ENCODE results near the gene LTB. TPM values are rescaled to one million over a fixed set of nuclear protein-coding genes. Genes with fewer than 3 reads are reported as not detected.

Gene LTB
- total RNA-seq, 1 donor from 2014 or later, result 0.57 TPM

DNA sequence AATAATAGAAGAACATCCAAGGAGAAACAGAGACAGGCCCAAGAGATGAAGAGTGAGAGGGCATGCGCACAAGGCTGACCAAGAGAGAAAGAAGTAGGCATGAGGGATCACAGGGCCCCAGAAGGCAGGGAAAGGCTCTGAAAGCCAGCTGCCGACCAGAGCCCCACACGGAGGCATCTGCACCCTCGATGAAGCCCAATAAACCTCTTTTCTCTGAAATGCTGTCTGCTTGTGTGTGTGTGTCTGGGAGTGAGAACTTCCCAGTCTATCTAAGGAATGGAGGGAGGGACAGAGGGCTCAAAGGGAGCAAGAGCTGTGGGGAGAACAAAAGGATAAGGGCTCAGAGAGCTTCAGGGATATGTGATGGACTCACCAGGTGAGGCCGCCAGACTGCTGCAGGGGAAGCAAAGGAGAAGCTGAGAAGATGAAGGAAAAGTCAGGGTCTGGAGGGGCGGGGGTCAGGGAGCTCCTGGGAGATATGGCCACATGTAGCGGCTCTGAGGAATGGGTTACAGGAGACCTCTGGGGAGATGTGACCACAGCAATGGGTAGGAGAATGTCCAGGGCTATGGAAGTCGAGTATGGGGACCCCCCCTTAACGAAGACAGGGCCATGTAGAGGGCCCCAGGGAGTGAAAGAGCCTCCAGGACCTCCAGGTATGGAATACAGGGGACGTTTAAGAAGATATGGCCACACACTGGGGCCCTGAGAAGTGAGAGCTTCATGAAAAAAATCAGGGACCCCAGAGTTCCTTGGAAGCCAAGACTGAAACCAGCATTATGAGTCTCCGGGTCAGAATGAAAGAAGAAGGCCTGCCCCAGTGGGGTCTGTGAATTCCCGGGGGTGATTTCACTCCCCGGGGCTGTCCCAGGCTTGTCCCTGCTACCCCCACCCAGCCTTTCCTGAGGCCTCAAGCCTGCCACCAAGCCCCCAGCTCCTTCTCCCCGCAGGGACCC, 7.8 kb downstream of the LTB start:
- no peak for DNase-seq (ENCODE audit: low spot score, unreplicated experiment)
- Mint-ChIP-seq H3K27me3 (peaks cover 45% of the 10 kb centered on the region), H3K36me3 (ENCODE audit: insufficient read depth) (no peaks in the 10 kb centered on the region), H3K4me3 (ENCODE audit: low read depth) (no peak overlapping the region), H3K4me1 (ENCODE audit: low read depth) (no peaks in the 10 kb centered on the region), H3K9me3 (ENCODE audit: low read depth) (no peaks in the 10 kb centered on the region), H3K27ac (no peak overlapping the region)
- TF ChIP-seq, protein P1, sequence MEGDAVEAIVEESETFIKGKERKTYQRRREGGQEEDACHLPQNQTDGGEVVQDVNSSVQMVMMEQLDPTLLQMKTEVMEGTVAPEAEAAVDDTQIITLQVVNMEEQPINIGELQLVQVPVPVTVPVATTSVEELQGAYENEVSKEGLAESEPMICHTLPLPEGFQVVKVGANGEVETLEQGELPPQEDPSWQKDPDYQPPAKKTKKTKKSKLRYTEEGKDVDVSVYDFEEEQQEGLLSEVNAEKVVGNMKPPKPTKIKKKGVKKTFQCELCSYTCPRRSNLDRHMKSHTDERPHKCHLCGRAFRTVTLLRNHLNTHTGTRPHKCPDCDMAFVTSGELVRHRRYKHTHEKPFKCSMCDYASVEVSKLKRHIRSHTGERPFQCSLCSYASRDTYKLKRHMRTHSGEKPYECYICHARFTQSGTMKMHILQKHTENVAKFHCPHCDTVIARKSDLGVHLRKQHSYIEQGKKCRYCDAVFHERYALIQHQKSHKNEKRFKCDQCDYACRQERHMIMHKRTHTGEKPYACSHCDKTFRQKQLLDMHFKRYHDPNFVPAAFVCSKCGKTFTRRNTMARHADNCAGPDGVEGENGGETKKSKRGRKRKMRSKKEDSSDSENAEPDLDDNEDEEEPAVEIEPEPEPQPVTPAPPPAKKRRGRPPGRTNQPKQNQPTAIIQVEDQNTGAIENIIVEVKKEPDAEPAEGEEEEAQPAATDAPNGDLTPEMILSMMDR (IDR thresholded peaks at IDR 0.05; ENCODE audit: unreplicated experiment), result no peak

DNA sequence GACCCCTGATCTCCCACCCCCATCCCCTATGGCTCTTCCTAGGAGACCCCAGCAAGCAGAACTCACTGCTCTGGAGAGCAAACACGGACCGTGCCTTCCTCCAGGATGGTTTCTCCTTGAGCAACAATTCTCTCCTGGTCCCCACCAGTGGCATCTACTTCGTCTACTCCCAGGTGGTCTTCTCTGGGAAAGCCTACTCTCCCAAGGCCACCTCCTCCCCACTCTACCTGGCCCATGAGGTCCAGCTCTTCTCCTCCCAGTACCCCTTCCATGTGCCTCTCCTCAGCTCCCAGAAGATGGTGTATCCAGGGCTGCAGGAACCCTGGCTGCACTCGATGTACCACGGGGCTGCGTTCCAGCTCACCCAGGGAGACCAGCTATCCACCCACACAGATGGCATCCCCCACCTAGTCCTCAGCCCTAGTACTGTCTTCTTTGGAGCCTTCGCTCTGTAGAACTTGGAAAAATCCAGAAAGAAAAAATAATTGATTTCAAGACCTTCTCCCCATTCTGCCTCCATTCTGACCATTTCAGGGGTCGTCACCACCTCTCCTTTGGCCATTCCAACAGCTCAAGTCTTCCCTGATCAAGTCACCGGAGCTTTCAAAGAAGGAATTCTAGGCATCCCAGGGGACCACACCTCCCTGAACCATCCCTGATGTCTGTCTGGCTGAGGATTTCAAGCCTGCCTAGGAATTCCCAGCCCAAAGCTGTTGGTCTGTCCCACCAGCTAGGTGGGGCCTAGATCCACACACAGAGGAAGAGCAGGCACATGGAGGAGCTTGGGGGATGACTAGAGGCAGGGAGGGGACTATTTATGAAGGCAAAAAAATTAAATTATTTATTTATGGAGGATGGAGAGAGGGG, 8.8 kb downstream of the LTB start:
- TF ChIP-seq, protein P1 (IDR thresholded peaks at IDR 0.05; ENCODE audit: unreplicated experiment), result no peak
- H3K4me3 Mint-ChIP-seq (ENCODE audit: low read depth), result no peak overlapping the region
- no peaks in the 10 kb centered on the region for H3K4me1 Mint-ChIP-seq (ENCODE audit: low read depth)
- no peaks in the 10 kb centered on the region for H3K9me3 Mint-ChIP-seq (ENCODE audit: low read depth)
- H3K27me3 Mint-ChIP-seq, result peaks cover 43% of the 10 kb centered on the region
- no peak for DNase-seq (ENCODE audit: low spot score, unreplicated experiment)
- H3K36me3 Mint-ChIP-seq (ENCODE audit: insufficient read depth), result no peaks in the 10 kb centered on the region
- H3K27ac Mint-ChIP-seq, result no peak overlapping the region

DNA sequence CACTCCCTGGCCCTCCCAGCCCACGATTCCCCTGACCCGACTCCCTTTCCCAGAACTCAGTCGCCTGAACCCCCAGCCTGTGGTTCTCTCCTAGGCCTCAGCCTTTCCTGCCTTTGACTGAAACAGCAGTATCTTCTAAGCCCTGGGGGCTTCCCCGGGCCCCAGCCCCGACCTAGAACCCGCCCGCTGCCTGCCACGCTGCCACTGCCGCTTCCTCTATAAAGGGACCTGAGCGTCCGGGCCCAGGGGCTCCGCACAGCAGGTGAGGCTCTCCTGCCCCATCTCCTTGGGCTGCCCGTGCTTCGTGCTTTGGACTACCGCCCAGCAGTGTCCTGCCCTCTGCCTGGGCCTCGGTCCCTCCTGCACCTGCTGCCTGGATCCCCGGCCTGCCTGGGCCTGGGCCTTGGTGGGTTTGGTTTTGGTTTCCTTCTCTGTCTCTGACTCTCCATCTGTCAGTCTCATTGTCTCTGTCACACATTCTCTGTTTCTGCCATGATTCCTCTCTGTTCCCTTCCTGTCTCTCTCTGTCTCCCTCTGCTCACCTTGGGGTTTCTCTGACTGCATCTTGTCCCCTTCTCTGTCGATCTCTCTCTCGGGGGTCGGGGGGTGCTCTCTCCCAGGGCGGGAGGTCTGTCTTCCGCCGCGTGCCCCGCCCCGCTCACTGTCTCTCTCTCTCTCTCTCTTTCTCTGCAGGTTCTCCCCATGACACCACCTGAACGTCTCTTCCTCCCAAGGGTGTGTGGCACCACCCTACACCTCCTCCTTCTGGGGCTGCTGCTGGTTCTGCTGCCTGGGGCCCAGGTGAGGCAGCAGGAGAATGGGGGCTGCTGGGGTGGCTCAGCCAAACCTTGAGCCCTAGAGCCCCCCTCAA, 9.9 kb downstream of the LTB start, which contains the start of gene LTA:
Gene LTA, plus strand, starts transcription at position 249 of the 871 bp plus-strand sequence. Its CDS starts 454 bp downstream, at position 703.
- Mint-ChIP-seq H3K36me3 (ENCODE audit: insufficient read depth) (no peaks in the 10 kb centered on the region), H3K9me3 (ENCODE audit: low read depth) (no peaks in the 10 kb centered on the region), H3K4me1 (ENCODE audit: low read depth) (peaks cover 2% of the 10 kb centered on the region), H3K27me3 (peaks cover 40% of the 10 kb centered on the region), H3K4me3 (ENCODE audit: low read depth) (no peak within 1 kb of the TSS), H3K27ac (no peak within 1 kb of the TSS)
- DNase-seq (ENCODE audit: low spot score, unreplicated experiment), result no peak
- TF ChIP-seq, protein P1 (IDR thresholded peaks at IDR 0.05; ENCODE audit: unreplicated experiment), result no peak

DNA sequence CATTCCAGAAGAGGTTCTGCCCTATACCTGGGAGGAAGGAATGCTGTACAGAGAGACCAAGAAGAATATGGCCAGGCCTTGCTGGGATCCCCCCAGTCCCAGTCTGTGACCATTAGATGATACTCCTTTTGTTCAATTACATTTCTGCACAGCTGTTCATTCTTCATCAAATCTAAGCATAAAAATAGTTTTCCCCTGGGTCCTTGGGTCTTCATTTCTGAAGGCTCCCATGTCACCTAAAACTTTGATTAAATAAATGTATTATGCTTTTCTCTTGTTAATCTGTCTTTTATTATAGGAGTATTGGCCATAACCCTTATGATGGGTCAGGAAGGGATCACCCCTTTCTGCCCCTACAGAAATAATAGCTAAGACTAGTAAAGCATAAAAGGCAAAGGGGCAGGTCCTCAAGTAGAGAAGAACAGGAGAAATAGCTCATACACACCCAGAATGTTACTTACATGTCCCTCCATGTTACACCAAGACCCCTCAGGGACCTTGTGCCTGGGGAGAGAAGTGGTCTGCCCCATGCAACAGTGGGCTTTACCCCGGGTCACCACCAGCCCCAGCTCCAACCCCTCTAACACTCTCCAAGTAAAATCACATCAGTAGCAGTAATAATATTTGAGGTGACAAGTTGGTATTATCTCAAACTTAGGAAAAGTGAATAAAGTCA, 12.2 kb downstream of the LTB start:
- H3K27me3 Mint-ChIP-seq, result peaks cover 24% of the 10 kb centered on the region

More for the DNA sequence above, 12.2 kb downstream of the LTB start:
- H3K4me3 Mint-ChIP-seq (ENCODE audit: low read depth), result no peak overlapping the region
- peaks cover 2% of the 10 kb centered on the region for H3K4me1 Mint-ChIP-seq (ENCODE audit: low read depth)
- H3K9me3 Mint-ChIP-seq (ENCODE audit: low read depth), result no peaks in the 10 kb centered on the region
- no peaks in the 10 kb centered on the region for H3K36me3 Mint-ChIP-seq (ENCODE audit: insufficient read depth)
- no peak for DNase-seq (ENCODE audit: low spot score, unreplicated experiment)
- TF ChIP-seq, protein P1 (IDR thresholded peaks at IDR 0.05; ENCODE audit: unreplicated experiment), result no peak
- no peak overlapping the region for H3K27ac Mint-ChIP-seq
